Neutrophil (primary cell): ENCODE measurements around the gene ASTN2.

Experiments used
- H3K27ac ChIP-seq: fragments of 200-600 bp; sonication (generic); 2 replicates; pipeline ENCODE4 v1.5.1; 2016; ENCODE audit warnings: mild to moderate bottlenecking, moderate library complexity
- H3K27me3 ChIP-seq: fragments of 200-600 bp; sonication (generic); 2 replicates; pipeline ENCODE4 v1.6.0; 2016; ENCODE audit warnings: mild to moderate bottlenecking
- H3K36me3 ChIP-seq: fragments of 200-600 bp; sonication (generic); 2 replicates; pipeline ENCODE4 v1.5.1; 2017
- H3K4me1 ChIP-seq, 2 experiments: fragments of 200-600 bp in 1 of 2; sonication (generic) in 1 of 2; 1 replicate in 1 of 2; 2 replicates in 1 of 2; pipeline versions ENCODE4 v1.5.1 to v1.6.1; 2013 to 2016; ENCODE audit warnings: low read depth in 1 of 2, low read length in 1 of 2, mild to moderate bottlenecking in 1 of 2, moderate library complexity in 1 of 2; ENCODE audit not compliant: control insufficient read depth in 1 of 2, insufficient read depth in 1 of 2
- H3K4me3 ChIP-seq, 2 experiments: fragments of 200-600 bp in 1 of 2; sonication (generic) in 1 of 2; 1 replicate in 1 of 2; 2 replicates in 1 of 2; pipeline ENCODE4 v1.5.1; 2013 to 2016; ENCODE audit warnings: low read depth in 1 of 2, low read length in 1 of 2, mild to moderate bottlenecking in 1 of 2, moderate library complexity in 1 of 2
- H3K9me3 ChIP-seq: fragments of 200-600 bp; sonication (generic); 2 replicates; pipeline ENCODE4 v1.5.1; 2016
- CTCF ChIP-seq: fragments of 200-600 bp; sonication (generic); IDR thresholded peaks from 2 replicates; pipeline ENCODE4 v1.5.1; 2016; ENCODE audit warnings: antibody characterized with exemption

The ASTN2 gene

GRCh38 chr9:116939161-116939560 is 475.7 kb downstream of the ASTN2 start:
- H3K27ac ChIP-seq: no peak overlapping the region
- no peaks in the 10 kb centered on the region for H3K36me3 ChIP-seq
- H3K27me3 ChIP-seq: no peaks in the 10 kb centered on the region
- peaks cover 4 to 8% of the 10 kb centered on the region in 2 experiments for H3K4me1 ChIP-seq
- no peaks in the 10 kb centered on the region for H3K9me3 ChIP-seq
- no peak overlapping the region for H3K4me3 ChIP-seq
- TF ChIP-seq CTCF: no peak

GRCh38 chr9:116937361-116937760 is 477.5 kb downstream of the ASTN2 start:
- peaks cover 0 to 4% of the 10 kb centered on the region in 2 experiments for H3K4me1 ChIP-seq
- H3K27me3 ChIP-seq: no peaks in the 10 kb centered on the region
- no peaks in the 10 kb centered on the region for H3K36me3 ChIP-seq
- no peak overlapping the region for H3K27ac ChIP-seq
- no peaks in the 10 kb centered on the region for H3K9me3 ChIP-seq
- TF ChIP-seq CTCF: no peak
- no peak overlapping the region for H3K4me3 ChIP-seq

- no peak for TF ChIP-seq CTCF
- Histone ChIP-seq H3K4me1 (peaks cover 0 to 4% of the 10 kb centered on the region in 2 experiments), H3K36me3 (no peaks in the 10 kb centered on the region), H3K9me3 (no peaks in the 10 kb centered on the region), H3K27me3 (no peaks in the 10 kb centered on the region), H3K4me3 (no peak overlapping the region), H3K27ac (no peak overlapping the region)
These were observed 479.5 kb downstream of the ASTN2 start for GRCh38 chr9:116935149-116935897.

GRCh38 chr9:116934131-116934530 is 480.7 kb downstream of the ASTN2 start:
- H3K27me3 ChIP-seq: no peaks in the 10 kb centered on the region
- H3K4me1 ChIP-seq: peaks cover 0 to 4% of the 10 kb centered on the region in 2 experiments
- H3K4me3 ChIP-seq: no peak overlapping the region
- no peaks in the 10 kb centered on the region for H3K36me3 ChIP-seq
- no peak for TF ChIP-seq CTCF
- no peak overlapping the region for H3K27ac ChIP-seq
- no peaks in the 10 kb centered on the region for H3K9me3 ChIP-seq

- Histone ChIP-seq H3K9me3 (no peaks in the 10 kb centered on the region), H3K4me1 (peaks cover 0 to 4% of the 10 kb centered on the region in 2 experiments), H3K27me3 (no peaks in the 10 kb centered on the region), H3K4me3 (no peak overlapping the region), H3K27ac (no peak overlapping the region), H3K36me3 (no peaks in the 10 kb centered on the region)
- no peak for TF ChIP-seq CTCF
These were observed 481.6 kb downstream of the ASTN2 start for GRCh38 chr9:116933251-116933650.
